GM12878 (cell line): ENCODE data around the gene POFUT1. TPM values are rescaled to one million over a fixed set of nuclear protein-coding genes. Genes with fewer than 3 reads are reported as not detected.

Experiments
- ATAC-seq: fragments of 200-7000 bp; cut with Tn5 transposase; 3 replicates; pipeline ENCODE4 v1.9.1; 2020; ENCODE audit warnings: mild to moderate bottlenecking, moderate library complexity
- BruUV-seq: library from RNA; stranded (reverse); fragments of 400-500 nt; replicated peaks from 2 replicates; lab custom pipeline; 2021; lab: Mats Ljungman, UMichigan
- CTCF ChIA-PET: fragments of 300-600 bp; sonication (Branson Sonifier 250); formaldehyde crosslinking; extraction: SDS; loops from one replicate; lab custom pipeline; 2021; ENCODE audit warnings: inconsistent platforms; lab: Yijun Ruan, JAX
- POLR2A ChIA-PET: fragments of 350-600 bp; formaldehyde crosslinking; extraction: SDS; loops from one replicate; lab custom pipeline; 2021; ENCODE audit warnings: inconsistent platforms; lab: Charles Lee
- RAD21 ChIA-PET: fragments of 300-600 bp; sonication (Branson Sonifier 250); formaldehyde crosslinking; loops from one replicate; lab custom pipeline; 2023; ENCODE audit warnings: antibody characterized with exemption; ENCODE audit not compliant: unreplicated experiment; lab: Charles Lee
- SMC1A ChIA-PET: fragments of 300-600 bp; sonication (Branson Sonifier 250); formaldehyde crosslinking; loops from one replicate; lab custom pipeline; 2023; ENCODE audit not compliant: unreplicated experiment, uncharacterized antibody; lab: Charles Lee
- DNase-seq: peaks from one replicate; pipeline ENCODE4 v3.0.0-alpha.2; 2011; ENCODE audit warnings: low read depth, low spot score
- FAIRE-seq: peaks from 3 replicates; lab custom pipeline; 2011; peaks lifted over from hg19 to GRCh38; lab: Jason Lieb, UNC
- H2AFZ ChIP-seq: 2 replicates; pipeline ENCODE4 v1.6.0; 2011; ENCODE audit warnings: low read depth, low read length, control low read depth; ENCODE audit not compliant: control insufficient read depth
- H3K27ac ChIP-seq: 2 replicates; pipeline ENCODE4 v1.5.1; 2011; ENCODE audit warnings: control low read depth; ENCODE audit not compliant: control insufficient read depth, insufficient read depth
- H3K27me3 ChIP-seq, 2 experiments: replicated peaks in 1 of 2; 2 replicates each; pipeline versions ENCODE4 v1.6.0 to v1.6.1; 2011; ENCODE audit warnings: low read length in 1 of 2; ENCODE audit not compliant: control insufficient read depth in 2 of 2, insufficient read depth in 2 of 2
- H3K36me3 ChIP-seq, 2 experiments: 2 replicates each; pipeline ENCODE4 v1.5.1; 2011; ENCODE audit warnings: low read length in 1 of 2; ENCODE audit not compliant: control insufficient read depth in 2 of 2, insufficient read depth in 2 of 2
- H3K4me1 ChIP-seq: 2 replicates; pipeline ENCODE4 v1.6.1; 2011; ENCODE audit warnings: mild to moderate bottlenecking, low read length, moderate library complexity, mixed read lengths; ENCODE audit not compliant: control insufficient read depth, insufficient read depth
- H3K4me2 ChIP-seq: 2 replicates; pipeline ENCODE4 v1.6.0; 2011; ENCODE audit warnings: control low read depth; ENCODE audit not compliant: control insufficient read depth, insufficient read depth
- H3K4me3 ChIP-seq: fragments of 200-600 bp; sonication (generic); 2 replicates; pipeline ENCODE4 v1.5.1; 2016
- H3K79me2 ChIP-seq: 2 replicates; pipeline ENCODE4 v1.6.0; 2011; ENCODE audit warnings: low read length; ENCODE audit not compliant: control insufficient read depth, insufficient read depth
- H3K9ac ChIP-seq: 2 replicates; pipeline ENCODE4 v1.8.0; 2011; ENCODE audit warnings: low read length, control low read depth, mixed read lengths; ENCODE audit not compliant: control insufficient read depth, insufficient read depth
- H3K9me3 ChIP-seq: replicated peaks from 3 replicates; pipeline ENCODE4 v1.5.1; 2011; ENCODE audit warnings: mild to moderate bottlenecking, low read length; ENCODE audit not compliant: control insufficient read depth, insufficient read depth
- H4K20me1 ChIP-seq: 2 replicates; pipeline ENCODE4 v1.6.0; 2011; ENCODE audit not compliant: control insufficient read depth, insufficient read depth
- ATF7 ChIP-seq: fragments of 450-650 bp; IDR thresholded peaks from 2 replicates; pipeline ENCODE4 v1.6.1; 2016; ENCODE audit warnings: low read depth, mild to moderate bottlenecking
- CREM ChIP-seq: IDR thresholded peaks from 2 replicates; pipeline ENCODE4 v1.6.1; 2014; ENCODE audit warnings: antibody characterized with exemption, low read depth
- GABPA ChIP-seq: IDR thresholded peaks from 2 replicates; pipeline ENCODE4 v1.6.1; 2014; ENCODE audit warnings: antibody characterized with exemption, low read depth, mild to moderate bottlenecking, inconsistent platforms
- WGBS: methylation state at CpG from one replicate; pipeline ENCODE4 v1.1.6; 2016; ENCODE audit warnings: low lambda C conversion rate; ENCODE audit not compliant: insufficient replicate concordance, insufficient coverage; ENCODE audit errors: missing lambda C conversion rate; 5-methylcytosine and 5-hydroxymethylcytosine counted together
- in situ Hi-C: fragments of 300-500 bp; cut with MboI; formaldehyde crosslinking; loops from 9 replicates; pipeline ENCODE4 v1.14.3; 2018; ENCODE audit warnings: mixed read lengths
- intact Hi-C: fragments of 100-400 bp; cut with micrococcal nuclease; formaldehyde crosslinking; loops from one replicate; pipeline ENCODE4 v1.14.2; 2022; ENCODE audit not compliant: unreplicated experiment
- polyA plus RNA-seq, 11 experiments: library from polyadenylated mRNA; depleted of rRNA in 4 of 11; unstranded in 6 of 11; stranded (reverse) in 5 of 11; fragments of >200 nt; fragmentation: Nextera tagmentation in 4 of 11; fragmentation: Illumina TruSeq in 1 of 11; extraction: Ambion mirVana in 4 of 11; extraction: Trizol in 1 of 11; gene quantifications; 1 replicate in 1 of 11; 2 replicates in 10 of 11; pipeline versions ENCODE4 v1.2.1 to v1.2.3, GENCODE V29; 2011 to 2016; ENCODE audit warnings: inconsistent platforms in 2 of 11, missing spikeins in 2 of 11, low read depth in 1 of 11
- total RNA-seq, 4 experiments: library from RNA; depleted of rRNA in 3 of 4; stranded (reverse); fragments of >200 nt in 3 of 4; fragmentation: Illumina TruSeq in 1 of 4; extraction: Trizol in 1 of 4; gene quantifications; 2 replicates each; pipeline versions ENCODE4 v1.2.1 to v1.2.3, GENCODE V29; 2013 to 2021
- TF ChIP-seq, protein P1 (sequence below): IDR thresholded peaks from 2 replicates; pipeline ENCODE4 v1.6.1; 2011; ENCODE audit warnings: borderline replicate concordance, low read depth, mild to moderate bottlenecking, moderate library complexity, low read length; ENCODE audit not compliant: insufficient read depth, poor library complexity, severe bottlenecking
- TF ChIP-seq, protein P2 (sequence below): fragments of 450-650 bp; IDR thresholded peaks from 2 replicates; pipeline ENCODE4 v1.6.1; 2017; ENCODE audit warnings: mild to moderate bottlenecking, low read depth, inconsistent platforms; ENCODE audit not compliant: poor library complexity, severe bottlenecking
- TF ChIP-seq, protein P3 (sequence below): IDR thresholded peaks from 2 replicates; pipeline ENCODE4 v1.6.1; 2012; ENCODE audit warnings: low read depth, low read length, improper control_type of control experiment
- TF ChIP-seq, protein P4 (sequence below): IDR thresholded peaks from 2 replicates; pipeline ENCODE4 v1.6.1; 2012; ENCODE audit warnings: low read depth, low read length, improper control_type of control experiment
- TF ChIP-seq, protein P5 (sequence below): fragments of 450-650 bp; IDR thresholded peaks from 2 replicates; pipeline ENCODE4 v1.6.1; 2017; ENCODE audit warnings: mild to moderate bottlenecking, moderate library complexity

Gene POFUT1
- total and polyA plus RNA-seq, 10 of the 15 experiments (the other 5 are each of a cell fraction or from before 2014, with no cell fraction given), result 2.6 to 33.4 (median 23.1) TPM

DNA sequence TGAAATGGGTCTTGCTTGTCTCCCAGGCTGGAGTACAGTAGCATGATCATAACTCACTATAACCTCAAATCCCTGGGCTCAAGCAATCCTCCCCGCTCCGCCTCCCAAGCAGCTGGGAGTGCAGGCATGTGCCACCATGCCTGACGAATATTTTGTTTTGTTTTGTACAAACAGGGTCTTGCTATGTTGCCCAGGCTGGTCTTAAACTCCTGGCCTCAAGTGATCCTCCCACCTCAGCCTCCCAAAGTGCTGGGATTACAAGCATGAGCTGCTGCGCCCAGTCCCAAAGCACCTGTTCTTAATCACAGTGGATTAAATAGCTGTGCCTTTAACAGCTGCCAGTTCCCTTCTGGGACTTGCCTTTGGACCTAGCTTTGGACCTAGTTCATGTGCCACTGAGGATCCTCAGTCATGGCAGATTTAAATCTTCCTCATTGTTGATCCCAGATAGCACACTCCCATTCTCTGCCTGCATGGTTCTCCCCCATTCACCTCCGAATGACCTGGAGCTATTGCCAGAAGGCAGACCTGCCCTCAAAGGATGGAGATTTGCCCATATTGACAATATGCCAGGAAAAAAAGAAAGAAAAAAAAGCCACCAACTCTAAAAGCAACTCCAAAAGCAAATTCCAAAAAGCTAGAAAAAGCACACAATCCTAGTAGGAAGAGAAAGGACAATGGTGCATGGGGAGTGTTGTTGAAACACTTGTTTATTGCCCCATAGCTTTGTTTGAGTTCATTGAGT, 10.6 kb downstream of the POFUT1 start (continued):
- TF ChIP-seq, protein P1, sequence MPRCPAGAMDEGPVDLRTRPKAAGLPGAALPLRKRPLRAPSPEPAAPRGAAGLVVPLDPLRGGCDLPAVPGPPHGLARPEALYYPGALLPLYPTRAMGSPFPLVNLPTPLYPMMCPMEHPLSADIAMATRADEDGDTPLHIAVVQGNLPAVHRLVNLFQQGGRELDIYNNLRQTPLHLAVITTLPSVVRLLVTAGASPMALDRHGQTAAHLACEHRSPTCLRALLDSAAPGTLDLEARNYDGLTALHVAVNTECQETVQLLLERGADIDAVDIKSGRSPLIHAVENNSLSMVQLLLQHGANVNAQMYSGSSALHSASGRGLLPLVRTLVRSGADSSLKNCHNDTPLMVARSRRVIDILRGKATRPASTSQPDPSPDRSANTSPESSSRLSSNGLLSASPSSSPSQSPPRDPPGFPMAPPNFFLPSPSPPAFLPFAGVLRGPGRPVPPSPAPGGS, result no peak
- TF ChIP-seq, protein P2, sequence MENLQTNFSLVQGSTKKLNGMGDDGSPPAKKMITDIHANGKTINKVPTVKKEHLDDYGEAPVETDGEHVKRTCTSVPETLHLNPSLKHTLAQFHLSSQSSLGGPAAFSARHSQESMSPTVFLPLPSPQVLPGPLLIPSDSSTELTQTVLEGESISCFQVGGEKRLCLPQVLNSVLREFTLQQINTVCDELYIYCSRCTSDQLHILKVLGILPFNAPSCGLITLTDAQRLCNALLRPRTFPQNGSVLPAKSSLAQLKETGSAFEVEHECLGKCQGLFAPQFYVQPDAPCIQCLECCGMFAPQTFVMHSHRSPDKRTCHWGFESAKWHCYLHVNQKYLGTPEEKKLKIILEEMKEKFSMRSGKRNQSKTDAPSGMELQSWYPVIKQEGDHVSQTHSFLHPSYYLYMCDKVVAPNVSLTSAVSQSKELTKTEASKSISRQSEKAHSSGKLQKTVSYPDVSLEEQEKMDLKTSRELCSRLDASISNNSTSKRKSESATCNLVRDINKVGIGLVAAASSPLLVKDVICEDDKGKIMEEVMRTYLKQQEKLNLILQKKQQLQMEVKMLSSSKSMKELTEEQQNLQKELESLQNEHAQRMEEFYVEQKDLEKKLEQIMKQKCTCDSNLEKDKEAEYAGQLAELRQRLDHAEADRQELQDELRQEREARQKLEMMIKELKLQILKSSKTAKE, result no peak
- no peak for TF ChIP-seq CREM
- TF ChIP-seq, all 136 proteins: peak for 0

GRCh38 chr20:32224463-32224862, 16.8 kb downstream of the POFUT1 start:
- no peak overlapping the region for H3K27ac ChIP-seq
- H3K36me3 ChIP-seq, result peaks cover 10 to 13% of the 10 kb centered on the region in 2 experiments
- no peaks in the 10 kb centered on the region for H4K20me1 ChIP-seq
- ATAC-seq (no peak), FAIRE-seq (no peak), DNase-seq (no peak)
- H3K9me3 ChIP-seq, result no peaks in the 10 kb centered on the region
- H3K4me2 ChIP-seq, result no peak overlapping the region
- 95% methylated on average over 4 of the region's 4 CpGs for WGBS
- H3K4me1 ChIP-seq, result no peaks in the 10 kb centered on the region
- intact Hi-C loops (no loop called here), in situ Hi-C loops (no loop called here)
- ChIA-PET CTCF (interaction anchor here (0.9 to 1.7 kb wide), 4 partner anchors 8 to 62 kb away, joined by 3 to 4 read pairs (median 3); no protein-coding TSS in a partner anchor), RAD21 (interaction anchor here (0.6 kb wide), 1 partner anchor 127 kb away, joined by 3 read pairs; no protein-coding TSS in a partner anchor), POLR2A (no interaction called here), SMC1A (interaction anchor here (1.1 to 1.2 kb wide), 2 partner anchors 26 to 128 kb away, joined by 3 read pairs; no protein-coding TSS in a partner anchor)
- no TSS peak for BruUV-seq
- no peaks in the 10 kb centered on the region for H3K27me3 ChIP-seq
- no peak overlapping the region for H2AFZ ChIP-seq
- H3K9ac ChIP-seq, result no peak overlapping the region
- no peak overlapping the region for H3K4me3 ChIP-seq
- no peaks in the 10 kb centered on the region for H3K79me2 ChIP-seq
- TF ChIP-seq GABPA, result no peak
- TF ChIP-seq, protein P3, sequence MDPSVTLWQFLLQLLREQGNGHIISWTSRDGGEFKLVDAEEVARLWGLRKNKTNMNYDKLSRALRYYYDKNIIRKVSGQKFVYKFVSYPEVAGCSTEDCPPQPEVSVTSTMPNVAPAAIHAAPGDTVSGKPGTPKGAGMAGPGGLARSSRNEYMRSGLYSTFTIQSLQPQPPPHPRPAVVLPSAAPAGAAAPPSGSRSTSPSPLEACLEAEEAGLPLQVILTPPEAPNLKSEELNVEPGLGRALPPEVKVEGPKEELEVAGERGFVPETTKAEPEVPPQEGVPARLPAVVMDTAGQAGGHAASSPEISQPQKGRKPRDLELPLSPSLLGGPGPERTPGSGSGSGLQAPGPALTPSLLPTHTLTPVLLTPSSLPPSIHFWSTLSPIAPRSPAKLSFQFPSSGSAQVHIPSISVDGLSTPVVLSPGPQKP, result no peak
- TF ChIP-seq, protein P4, sequence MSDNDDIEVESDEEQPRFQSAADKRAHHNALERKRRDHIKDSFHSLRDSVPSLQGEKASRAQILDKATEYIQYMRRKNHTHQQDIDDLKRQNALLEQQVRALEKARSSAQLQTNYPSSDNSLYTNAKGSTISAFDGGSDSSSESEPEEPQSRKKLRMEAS, result no peak
- TF ChIP-seq, protein P5, sequence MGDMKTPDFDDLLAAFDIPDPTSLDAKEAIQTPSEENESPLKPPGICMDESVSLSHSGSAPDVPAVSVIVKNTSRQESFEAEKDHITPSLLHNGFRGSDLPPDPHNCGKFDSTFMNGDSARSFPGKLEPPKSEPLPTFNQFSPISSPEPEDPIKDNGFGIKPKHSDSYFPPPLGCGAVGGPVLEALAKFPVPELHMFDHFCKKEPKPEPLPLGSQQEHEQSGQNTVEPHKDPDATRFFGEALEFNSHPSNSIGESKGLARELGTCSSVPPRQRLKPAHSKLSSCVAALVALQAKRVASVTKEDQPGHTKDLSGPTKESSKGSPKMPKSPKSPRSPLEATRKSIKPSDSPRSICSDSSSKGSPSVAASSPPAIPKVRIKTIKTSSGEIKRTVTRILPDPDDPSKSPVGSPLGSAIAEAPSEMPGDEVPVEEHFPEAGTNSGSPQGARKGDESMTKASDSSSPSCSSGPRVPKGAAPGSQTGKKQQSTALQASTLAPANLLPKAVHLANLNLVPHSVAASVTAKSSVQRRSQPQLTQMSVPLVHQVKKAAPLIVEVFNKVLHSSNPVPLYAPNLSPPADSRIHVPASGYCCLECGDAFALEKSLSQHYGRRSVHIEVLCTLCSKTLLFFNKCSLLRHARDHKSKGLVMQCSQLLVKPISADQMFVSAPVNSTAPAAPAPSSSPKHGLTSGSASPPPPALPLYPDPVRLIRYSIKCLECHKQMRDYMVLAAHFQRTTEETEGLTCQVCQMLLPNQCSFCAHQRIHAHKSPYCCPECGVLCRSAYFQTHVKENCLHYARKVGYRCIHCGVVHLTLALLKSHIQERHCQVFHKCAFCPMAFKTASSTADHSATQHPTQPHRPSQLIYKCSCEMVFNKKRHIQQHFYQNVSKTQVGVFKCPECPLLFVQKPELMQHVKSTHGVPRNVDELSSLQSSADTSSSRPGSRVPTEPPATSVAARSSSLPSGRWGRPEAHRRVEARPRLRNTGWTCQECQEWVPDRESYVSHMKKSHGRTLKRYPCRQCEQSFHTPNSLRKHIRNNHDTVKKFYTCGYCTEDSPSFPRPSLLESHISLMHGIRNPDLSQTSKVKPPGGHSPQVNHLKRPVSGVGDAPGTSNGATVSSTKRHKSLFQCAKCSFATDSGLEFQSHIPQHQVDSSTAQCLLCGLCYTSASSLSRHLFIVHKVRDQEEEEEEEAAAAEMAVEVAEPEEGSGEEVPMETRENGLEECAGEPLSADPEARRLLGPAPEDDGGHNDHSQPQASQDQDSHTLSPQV, result no peak
- TF ChIP-seq ATF7, result no peak
